Astrocyte (in vitro differentiated cells and primary cell): ENCODE results near the gene SSR4. TPM values are rescaled to one million over a fixed set of nuclear protein-coding genes. Genes with fewer than 3 reads are reported as not detected.

ENCODE experiments used
- DNase-seq: peaks from one replicate; pipeline ENCODE4 v3.0.0-alpha.2; 2010; ENCODE audit warnings: low read depth
- FAIRE-seq: peaks from 2 replicates; lab custom pipeline; 2011; peaks lifted over from hg19 to GRCh38; lab: Jason Lieb, UNC
- H2AFZ ChIP-seq: 2 replicates; pipeline ENCODE4 v1.6.0; 2012; ENCODE audit warnings: low read depth, low read length, inconsistent platforms
- H3K27ac ChIP-seq: 2 replicates; pipeline ENCODE4 v1.5.1; 2011; ENCODE audit warnings: low read depth, low read length, inconsistent platforms
- H3K27me3 ChIP-seq: 2 replicates; pipeline ENCODE4 v1.6.0; 2011; ENCODE audit warnings: low read length, inconsistent platforms; ENCODE audit not compliant: insufficient read depth
- H3K36me3 ChIP-seq: 2 replicates; pipeline ENCODE4 v1.5.1; 2011; ENCODE audit warnings: low read length, inconsistent platforms; ENCODE audit not compliant: insufficient read depth
- H3K4me1 ChIP-seq: 2 replicates; pipeline ENCODE4 v1.5.1; 2011; ENCODE audit warnings: low read length, inconsistent platforms; ENCODE audit not compliant: insufficient read depth
- H3K4me2 ChIP-seq: 2 replicates; pipeline ENCODE4 v1.6.0; 2012; ENCODE audit warnings: low read length, inconsistent platforms
- H3K4me3 ChIP-seq: 2 replicates; pipeline ENCODE4 v1.5.1; 2011; ENCODE audit warnings: low read depth, mild to moderate bottlenecking, low read length, inconsistent platforms; ENCODE audit not compliant: insufficient read depth
- H3K79me2 ChIP-seq: 2 replicates; pipeline ENCODE4 v1.6.0; 2012; ENCODE audit warnings: mild to moderate bottlenecking, low read length, inconsistent platforms; ENCODE audit not compliant: insufficient read depth
- H3K9ac ChIP-seq: 2 replicates; pipeline ENCODE4 v1.6.0; 2012; ENCODE audit warnings: mild to moderate bottlenecking, low read length, inconsistent platforms
- H3K9me3 ChIP-seq: 2 replicates; pipeline ENCODE4 v1.5.1; 2012; ENCODE audit warnings: low read depth, mild to moderate bottlenecking, low read length, inconsistent platforms; ENCODE audit not compliant: insufficient read depth
- H4K20me1 ChIP-seq: 2 replicates; pipeline ENCODE4 v1.6.0; 2012; ENCODE audit warnings: low read length, inconsistent platforms; ENCODE audit not compliant: insufficient read depth
- H3K27ac Mint-ChIP-seq: one replicate; pipeline ENCODE4 v1.8.0; 2021; ENCODE audit warnings: mild to moderate bottlenecking, mixed read lengths; ENCODE audit not compliant: unreplicated experiment
- H3K27me3 Mint-ChIP-seq: one replicate; pipeline ENCODE4 v1.8.0; 2021; ENCODE audit warnings: low read depth, mixed read lengths; ENCODE audit not compliant: unreplicated experiment
- H3K36me3 Mint-ChIP-seq: one replicate; pipeline ENCODE4 v1.8.0; 2021; ENCODE audit warnings: low read depth, mixed read lengths; ENCODE audit not compliant: unreplicated experiment
- H3K4me1 Mint-ChIP-seq: one replicate; pipeline ENCODE4 v1.8.0; 2021; ENCODE audit warnings: low read depth, mixed read lengths; ENCODE audit not compliant: unreplicated experiment
- H3K4me3 Mint-ChIP-seq: one replicate; pipeline ENCODE4 v1.8.0; 2021; ENCODE audit warnings: mild to moderate bottlenecking, moderate library complexity, mixed read lengths; ENCODE audit not compliant: unreplicated experiment
- H3K9me3 Mint-ChIP-seq: one replicate; pipeline ENCODE4 v1.8.0; 2021; ENCODE audit warnings: mild to moderate bottlenecking, mixed read lengths; ENCODE audit not compliant: unreplicated experiment
- EZH2 ChIP-seq: IDR thresholded peaks from 2 replicates; pipeline ENCODE4 v1.6.1; 2012; ENCODE audit warnings: mild to moderate bottlenecking, low read length, inconsistent platforms; ENCODE audit not compliant: insufficient read depth
- total RNA-seq: library from RNA; stranded (reverse); gene quantifications from 2 replicates; pipeline ENCODE4 v1.2.1, GENCODE V29; 2021
- TF ChIP-seq, protein P1 (sequence below): IDR thresholded peaks from 2 replicates; pipeline ENCODE4 v1.5.1; 2011; ENCODE audit warnings: low read depth, mild to moderate bottlenecking, inconsistent platforms, low read length, moderate library complexity; ENCODE audit not compliant: insufficient read depth

The SSR4 gene
- total RNA-seq, 1 donor from 2014 or later, result 252 TPM

DNA sequence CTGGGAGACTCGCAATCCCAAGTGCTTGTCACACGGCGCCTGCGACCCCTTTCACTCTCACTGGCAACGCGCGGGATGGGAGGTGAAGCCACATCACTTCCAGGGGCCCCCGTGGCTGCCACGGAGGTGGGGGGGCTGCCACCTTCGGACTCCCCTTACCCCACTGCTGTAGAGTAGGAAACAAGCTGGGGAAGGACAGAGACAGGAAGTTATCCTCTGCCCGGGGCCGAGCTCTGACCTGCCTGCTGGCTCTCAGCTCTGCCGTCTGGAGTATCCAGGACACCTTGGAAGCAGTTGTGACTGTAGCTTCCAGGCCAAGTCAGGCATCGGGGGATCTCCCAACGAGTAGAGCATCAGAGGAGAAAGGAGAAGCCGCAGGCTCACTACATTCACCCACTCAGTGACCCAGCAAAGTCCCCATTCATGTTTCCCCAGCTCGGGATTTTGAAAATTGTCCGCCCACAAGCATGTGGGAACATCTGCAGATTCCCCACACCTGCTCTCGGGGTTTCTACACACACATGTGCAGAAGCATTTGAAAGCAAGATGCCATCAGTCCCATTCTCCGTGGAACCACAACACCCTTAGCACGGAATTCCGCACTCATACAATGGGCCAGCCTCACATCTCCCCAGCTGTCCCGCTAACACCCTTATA is 25.0 kb downstream of the SSR4 start:
- H3K4me3 ChIP-seq, result peak overlapping the region; percentile 28
- H3K9me3 Mint-ChIP-seq, result no peaks in the 10 kb centered on the region

DNA sequence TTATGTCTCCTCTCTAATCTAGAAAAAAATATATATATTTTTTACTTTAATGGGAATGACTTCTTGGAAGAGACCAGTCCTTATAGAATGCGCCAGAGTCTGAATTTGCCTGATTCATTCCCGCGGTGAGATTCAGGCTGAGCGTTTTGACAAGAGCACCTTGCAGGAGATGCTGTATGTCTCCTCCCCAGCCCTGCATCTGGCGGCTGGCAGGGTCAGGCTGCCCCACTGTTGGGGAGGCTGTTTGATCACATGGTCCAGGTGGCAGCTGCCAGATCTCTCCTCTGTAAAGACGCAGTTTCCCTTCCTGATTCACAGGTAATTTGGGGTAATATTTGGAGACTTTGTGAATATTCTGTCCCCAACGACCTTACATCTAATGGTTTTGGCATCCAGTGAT is 26.1 kb downstream of the SSR4 start:
- H3K4me3 Mint-ChIP-seq, result no peak overlapping the region
- H3K27ac ChIP-seq, result no peak overlapping the region

More for the DNA sequence above, 25.0 kb downstream of the SSR4 start:
- Mint-ChIP-seq H3K4me1 (no peaks in the 10 kb centered on the region), H3K27ac (no peak overlapping the region), H3K4me3 (no peak overlapping the region), H3K27me3 (peaks cover 5% of the 10 kb centered on the region), H3K36me3 (peaks cover 3% of the 10 kb centered on the region)
- Histone ChIP-seq H4K20me1 (no peaks in the 10 kb centered on the region), H3K9ac (no peak overlapping the region), H3K4me1 (no peaks in the 10 kb centered on the region), H3K36me3 (no peaks in the 10 kb centered on the region), H3K9me3 (no peaks in the 10 kb centered on the region), H3K4me2 (peak overlapping the region; percentile 78), H3K27ac (no peak overlapping the region), H2AFZ (peak overlapping the region; percentile 69), H3K27me3 (no peaks in the 10 kb centered on the region), H3K79me2 (no peaks in the 10 kb centered on the region)
- peak; percentile 14 for TF ChIP-seq EZH2
- TF ChIP-seq, protein P1, sequence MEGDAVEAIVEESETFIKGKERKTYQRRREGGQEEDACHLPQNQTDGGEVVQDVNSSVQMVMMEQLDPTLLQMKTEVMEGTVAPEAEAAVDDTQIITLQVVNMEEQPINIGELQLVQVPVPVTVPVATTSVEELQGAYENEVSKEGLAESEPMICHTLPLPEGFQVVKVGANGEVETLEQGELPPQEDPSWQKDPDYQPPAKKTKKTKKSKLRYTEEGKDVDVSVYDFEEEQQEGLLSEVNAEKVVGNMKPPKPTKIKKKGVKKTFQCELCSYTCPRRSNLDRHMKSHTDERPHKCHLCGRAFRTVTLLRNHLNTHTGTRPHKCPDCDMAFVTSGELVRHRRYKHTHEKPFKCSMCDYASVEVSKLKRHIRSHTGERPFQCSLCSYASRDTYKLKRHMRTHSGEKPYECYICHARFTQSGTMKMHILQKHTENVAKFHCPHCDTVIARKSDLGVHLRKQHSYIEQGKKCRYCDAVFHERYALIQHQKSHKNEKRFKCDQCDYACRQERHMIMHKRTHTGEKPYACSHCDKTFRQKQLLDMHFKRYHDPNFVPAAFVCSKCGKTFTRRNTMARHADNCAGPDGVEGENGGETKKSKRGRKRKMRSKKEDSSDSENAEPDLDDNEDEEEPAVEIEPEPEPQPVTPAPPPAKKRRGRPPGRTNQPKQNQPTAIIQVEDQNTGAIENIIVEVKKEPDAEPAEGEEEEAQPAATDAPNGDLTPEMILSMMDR, result no peak
- no peak for FAIRE-seq
- no peak for DNase-seq

DNA sequence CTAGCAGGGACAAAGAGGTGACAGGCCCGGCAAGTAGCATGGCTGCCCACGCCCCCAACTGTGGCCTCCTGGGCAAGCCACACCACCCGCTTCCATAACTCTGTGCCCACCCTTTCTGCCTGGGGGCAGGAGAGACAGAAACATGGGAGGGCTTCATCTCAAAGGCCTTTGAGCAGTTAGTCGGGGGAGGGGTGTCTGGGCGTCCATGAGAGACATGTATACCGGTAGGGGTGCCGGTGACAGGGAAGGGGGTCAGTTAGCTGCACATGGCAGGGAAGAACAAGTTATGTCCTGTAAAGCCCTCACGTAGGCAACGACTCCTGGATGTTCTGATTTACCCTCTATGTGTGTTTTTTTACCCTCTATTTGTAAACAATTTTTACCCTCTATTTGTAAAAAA is 26.6 kb downstream of the SSR4 start:
- H3K4me3 Mint-ChIP-seq, result no peak overlapping the region
- H3K36me3 ChIP-seq, result no peaks in the 10 kb centered on the region
- H2AFZ ChIP-seq, result no peak overlapping the region
- no peaks in the 10 kb centered on the region for H3K4me1 ChIP-seq
- no peak overlapping the region for H3K27ac ChIP-seq
- H3K9me3 Mint-ChIP-seq, result no peaks in the 10 kb centered on the region
- H3K36me3 Mint-ChIP-seq, result peaks cover 3% of the 10 kb centered on the region
- H3K4me3 ChIP-seq, result no peak overlapping the region
- no peak overlapping the region for H3K9ac ChIP-seq
- peaks cover 5% of the 10 kb centered on the region for H3K27me3 Mint-ChIP-seq
- TF ChIP-seq EZH2, result no peak
- TF ChIP-seq, protein P1, result no peak
- no peaks in the 10 kb centered on the region for H4K20me1 ChIP-seq
- no peaks in the 10 kb centered on the region for H3K9me3 ChIP-seq
- no peaks in the 10 kb centered on the region for H3K27me3 ChIP-seq
- DNase-seq (no peak), FAIRE-seq (no peak)
- H3K79me2 ChIP-seq, result no peaks in the 10 kb centered on the region
- no peak overlapping the region for H3K4me2 ChIP-seq
- no peak overlapping the region for H3K27ac Mint-ChIP-seq
- H3K4me1 Mint-ChIP-seq, result no peaks in the 10 kb centered on the region

More for the DNA sequence above, 26.1 kb downstream of the SSR4 start:
- no peaks in the 10 kb centered on the region for H3K9me3 ChIP-seq
- no peaks in the 10 kb centered on the region for H4K20me1 ChIP-seq
- no peaks in the 10 kb centered on the region for H3K79me2 ChIP-seq
- no peak overlapping the region for H3K27ac Mint-ChIP-seq
- H3K4me3 ChIP-seq, result no peak overlapping the region
- peaks cover 3% of the 10 kb centered on the region for H3K36me3 Mint-ChIP-seq
- H3K4me1 Mint-ChIP-seq, result no peaks in the 10 kb centered on the region
- H3K9ac ChIP-seq, result no peak overlapping the region
- H3K27me3 Mint-ChIP-seq, result peaks cover 5% of the 10 kb centered on the region
- TF ChIP-seq EZH2, result no peak
- TF ChIP-seq, protein P1, result no peak
- H3K4me1 ChIP-seq, result no peaks in the 10 kb centered on the region
- DNase-seq (no peak), FAIRE-seq (no peak)
- H3K4me2 ChIP-seq, result no peak overlapping the region
- no peaks in the 10 kb centered on the region for H3K36me3 ChIP-seq
- no peaks in the 10 kb centered on the region for H3K27me3 ChIP-seq
- no peaks in the 10 kb centered on the region for H3K9me3 Mint-ChIP-seq
- H2AFZ ChIP-seq, result no peak overlapping the region
